Thoracic aorta (tissue), 2 donors: ENCODE results near the gene ATP5PD. TPM values are rescaled to one million over a fixed set of nuclear protein-coding genes. Genes with fewer than 3 reads are reported as not detected.
"Not testable (repeated sequence)": the region's sequence is repeated elsewhere in the genome, so short reads cannot be mapped to it uniquely, and the experiment has no call there.

Experiments
- ATAC-seq: fragments of 150-250 bp; one replicate; pipeline ENCODE4 v1.8.0; 2017; ENCODE audit warnings: low read depth; ENCODE audit not compliant: insufficient number of reproducible peaks, low FRiP score
- DNase-seq: peaks from one replicate; pipeline ENCODE4 v3.0.0-alpha.2; 2020; ENCODE audit warnings: low spot score
- H3K27ac ChIP-seq, 2 donors: fragments of 200-600 bp; sonication (generic); 1 replicate in 1 of 2; 2 replicates in 1 of 2; pipeline ENCODE4 v1.5.1; 2016; ENCODE audit warnings: mild to moderate bottlenecking in 2 of 2, moderate library complexity in 2 of 2
- H3K27me3 ChIP-seq: fragments of 200-600 bp; sonication (generic); replicated peaks from 2 replicates; pipeline ENCODE4 v1.6.0; 2016; ENCODE audit warnings: mild to moderate bottlenecking; ENCODE audit not compliant: insufficient read depth
- H3K36me3 ChIP-seq: fragments of 200-600 bp; sonication (generic); one replicate; pipeline ENCODE4 v1.5.1; 2016
- H3K4me1 ChIP-seq, 2 donors: fragments of 200-600 bp; sonication (generic); 1 replicate in 1 of 2; 2 replicates in 1 of 2; pipeline versions ENCODE4 v1.5.1 to v1.6.0; 2016; ENCODE audit warnings: low read depth in 2 of 2, mild to moderate bottlenecking in 1 of 2; ENCODE audit not compliant: control insufficient read depth in 1 of 2
- H3K4me3 ChIP-seq: fragments of 200-600 bp; sonication (generic); 2 replicates; pipeline ENCODE4 v1.5.1; 2016; ENCODE audit warnings: mild to moderate bottlenecking
- H3K9me3 ChIP-seq: fragments of 200-600 bp; sonication (generic); 2 replicates; pipeline ENCODE4 v1.5.1; 2016
- CTCF ChIP-seq: fragments of 200-600 bp; sonication (generic); IDR thresholded peaks from one replicate; pipeline ENCODE4 v1.5.1; 2019; ENCODE audit warnings: antibody characterized with exemption
- total RNA-seq, 2 donors: library from RNA; depleted of rRNA; stranded (reverse); fragments of >200 nt; gene quantifications; one replicate each; pipeline versions ENCODE4 v1.1.0 to v1.2.3, GENCODE V29; 2016

The ATP5PD gene
- total RNA-seq, 2 donors from 2014 or later = 109 to 189 TPM

- H3K36me3 ChIP-seq = no peaks in the 10 kb centered on the region
- no peak overlapping the region for H3K27ac ChIP-seq
- no peak for DNase-seq
- TF ChIP-seq CTCF = no peak
- H3K27me3 ChIP-seq = no peaks in the 10 kb centered on the region
- H3K4me1 ChIP-seq = peaks cover 18 to 24% of the 10 kb centered on the region in 2 donors
- ATAC-seq = no peak
- no peak overlapping the region for H3K4me3 ChIP-seq
- H3K9me3 ChIP-seq = no peaks in the 10 kb centered on the region
Observed at GRCh38 chr17:75074532-75074931, 27.8 kb upstream of the ATP5PD start.

DNA sequence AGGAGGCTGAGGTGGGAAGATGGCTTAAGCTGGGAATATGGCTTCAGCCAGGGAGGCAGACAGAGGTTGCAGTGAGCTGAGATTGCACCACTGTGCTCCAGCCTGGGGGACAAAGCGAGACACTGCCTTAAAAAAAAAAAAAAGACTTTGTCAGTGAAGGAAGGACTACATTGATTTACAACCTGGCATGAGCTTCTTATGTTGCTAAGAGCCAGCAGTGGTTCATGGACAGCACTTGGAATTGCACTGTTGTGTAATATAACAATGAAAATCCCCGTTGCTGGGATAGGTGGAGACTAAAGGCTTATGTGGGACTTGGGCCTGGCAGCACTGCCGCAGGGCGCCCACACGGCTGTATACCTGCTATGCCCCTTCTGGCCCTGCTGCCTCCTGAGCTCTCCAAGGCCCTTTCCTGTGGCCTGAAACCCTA lies 26.9 kb upstream of the ATP5PD start:
- Histone ChIP-seq H3K4me1 (peaks cover 12 to 17% of the 10 kb centered on the region in 2 donors), H3K4me3 (no peak overlapping the region), H3K9me3 (no peaks in the 10 kb centered on the region), H3K27ac (no peak overlapping the region), H3K27me3 (no peaks in the 10 kb centered on the region), H3K36me3 (no peaks in the 10 kb centered on the region)
- ATAC-seq = no peak
- no peak for DNase-seq
- no peak for TF ChIP-seq CTCF

DNA sequence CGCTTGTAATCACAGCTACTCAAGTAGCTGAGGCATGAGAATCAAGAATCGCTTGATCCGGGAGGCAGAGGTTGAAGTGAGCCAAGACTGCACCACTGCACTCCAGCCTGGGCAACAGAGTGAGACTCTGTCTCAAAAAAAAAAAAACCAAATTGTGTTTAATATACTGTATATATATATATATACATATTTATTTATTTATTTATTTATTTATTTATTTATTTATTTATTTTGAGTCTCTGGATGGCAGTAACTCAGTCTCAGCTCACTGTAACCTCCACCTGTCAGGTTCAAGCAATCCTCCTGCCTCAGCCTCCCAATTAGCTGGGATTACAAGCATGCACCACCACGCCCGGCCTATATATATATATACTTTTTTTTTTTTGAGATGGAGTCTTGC lies 26.1 kb upstream of the ATP5PD start:
- DNase-seq, ATAC-seq, H3K4me1 ChIP-seq, H3K36me3 ChIP-seq, H3K27me3 ChIP-seq, H3K9me3 ChIP-seq, H3K27ac ChIP-seq, H3K4me3 ChIP-seq: not testable (repeated sequence)

DNA sequence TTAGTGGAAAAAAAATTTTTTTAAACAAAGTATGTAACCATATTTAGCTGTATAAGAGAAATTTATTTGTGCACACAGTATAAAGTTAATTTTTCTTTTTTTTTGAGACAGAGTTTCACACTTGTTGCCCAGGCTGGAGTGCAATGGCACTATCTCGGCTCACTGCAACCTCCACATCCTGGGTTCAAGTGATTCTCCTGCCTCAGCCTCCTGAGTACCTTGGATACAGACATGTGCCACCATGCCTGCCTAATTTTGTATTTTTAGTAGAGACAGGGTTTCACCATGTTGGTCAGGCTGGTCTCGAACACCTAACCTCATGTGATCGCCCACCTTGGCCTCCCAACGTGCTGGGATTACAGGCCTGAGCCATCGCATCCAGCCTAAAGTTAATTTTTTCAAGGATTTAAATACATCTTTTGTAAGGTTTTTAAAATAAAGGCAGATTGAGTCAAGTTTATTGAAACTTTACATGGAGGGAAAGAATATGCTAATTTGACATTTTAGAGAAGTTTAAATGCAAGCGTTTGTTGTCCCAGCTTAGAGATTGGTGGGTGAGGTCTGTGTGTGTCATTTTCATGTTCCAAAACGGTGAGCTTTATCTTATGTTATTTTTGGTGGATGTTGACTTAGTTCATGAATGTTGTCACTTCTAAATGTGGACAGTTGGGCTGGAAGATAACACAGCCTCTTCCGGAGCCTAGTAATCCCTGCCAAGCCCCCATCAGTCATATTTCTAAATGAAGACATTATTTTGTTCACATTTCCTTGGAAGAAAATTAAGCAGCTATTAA lies 24.9 kb upstream of the ATP5PD start:
- H3K4me3 ChIP-seq, H3K27ac ChIP-seq, ATAC-seq, H3K4me1 ChIP-seq, H3K9me3 ChIP-seq, DNase-seq, H3K27me3 ChIP-seq, H3K36me3 ChIP-seq: not testable (repeated sequence)

DNA sequence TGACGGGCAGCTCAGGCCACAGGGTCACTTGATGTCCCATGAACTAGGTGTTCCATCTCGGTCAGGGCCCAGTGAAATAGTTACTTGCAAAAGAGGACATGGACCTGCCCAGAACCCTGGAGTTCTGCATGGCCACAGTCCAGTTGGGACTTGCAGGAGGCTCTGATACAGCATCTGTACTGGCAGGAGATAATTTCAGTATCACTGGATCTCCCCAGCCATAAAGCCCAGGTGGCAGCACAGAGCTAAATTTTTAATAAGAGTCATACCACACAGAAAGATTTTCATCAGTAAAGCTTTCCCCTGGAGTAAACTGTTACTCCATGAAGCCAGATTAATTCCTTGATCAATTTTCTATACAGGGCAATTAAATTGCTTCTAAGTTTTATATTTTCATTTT lies 23.0 kb upstream of the ATP5PD start:
- DNase-seq = no peak
- H3K4me1 ChIP-seq = no peaks in the 10 kb centered on the region
- H3K9me3 ChIP-seq = no peaks in the 10 kb centered on the region
- peaks cover 9% of the 10 kb centered on the region for H3K36me3 ChIP-seq
- no peak overlapping the region for H3K27ac ChIP-seq
- ATAC-seq = no peak
- no peaks in the 10 kb centered on the region for H3K27me3 ChIP-seq
- TF ChIP-seq CTCF = no peak
- no peak overlapping the region for H3K4me3 ChIP-seq

GRCh38 chr17:75068750-75069149 lies 22.0 kb upstream of the ATP5PD start:
- no peaks in the 10 kb centered on the region for H3K9me3 ChIP-seq
- H3K27me3 ChIP-seq = no peaks in the 10 kb centered on the region
- TF ChIP-seq CTCF = no peak
- H3K4me3 ChIP-seq = no peak overlapping the region
- no peaks in the 10 kb centered on the region for H3K4me1 ChIP-seq
- DNase-seq (no peak), ATAC-seq (no peak)
- no peak overlapping the region for H3K27ac ChIP-seq
- H3K36me3 ChIP-seq = peaks cover 19% of the 10 kb centered on the region
